Thymus (tissue), 11 donors: ENCODE data around the gene ZNF574. TPM values are rescaled to one million over a fixed set of nuclear protein-coding genes. Genes with fewer than 3 reads are reported as not detected.

Source experiments
- DNase-seq, 9 donors: peaks; one replicate each; pipeline ENCODE4 v3.0.0-alpha.2; 2013; ENCODE audit warnings: low spot score in 9 of 9, low read depth in 6 of 9, missing footprints in 1 of 9
- H3K27ac ChIP-seq, 2 donors: one replicate each; pipeline ENCODE4 v1.5.1; 2013; ENCODE audit warnings: control low read depth in 1 of 2, low read depth in 1 of 2, low read length in 1 of 2, mild to moderate bottlenecking in 1 of 2, moderate library complexity in 1 of 2
- H3K27me3 ChIP-seq, 2 donors: one replicate each; pipeline ENCODE4 v1.5.1; 2013; ENCODE audit warnings: low read length in 1 of 2; ENCODE audit not compliant: control insufficient read depth in 2 of 2, insufficient read depth in 1 of 2
- H3K36me3 ChIP-seq, 2 donors: one replicate each; pipeline ENCODE4 v1.5.1; 2013; ENCODE audit warnings: low read length in 1 of 2, mild to moderate bottlenecking in 1 of 2, moderate library complexity in 1 of 2; ENCODE audit not compliant: control insufficient read depth in 2 of 2, insufficient read depth in 2 of 2
- H3K4me1 ChIP-seq, 2 donors: one replicate each; pipeline ENCODE4 v1.5.1; 2013; ENCODE audit warnings: low read length in 2 of 2; ENCODE audit not compliant: control insufficient read depth in 2 of 2, insufficient read depth in 2 of 2
- H3K4me3 ChIP-seq, 2 donors: one replicate each; pipeline ENCODE4 v1.5.1; 2013; ENCODE audit warnings: low read length in 2 of 2, control low read depth in 1 of 2, mild to moderate bottlenecking in 1 of 2
- H3K9me3 ChIP-seq, 2 donors: one replicate each; pipeline ENCODE4 v1.5.1; 2013; ENCODE audit warnings: low read length in 1 of 2, mild to moderate bottlenecking in 1 of 2; ENCODE audit not compliant: control insufficient read depth in 2 of 2, insufficient read depth in 1 of 2
- WGBS: extraction: QIAGEN DNeasy Blood & Tissue Kit; methylation state at CpG from one replicate; pipeline ENCODE4 v1.1.7; 2013; 5-methylcytosine and 5-hydroxymethylcytosine counted together
- polyA plus RNA-seq: library from polyadenylated mRNA; stranded (reverse); fragments of 200-250 nt; gene quantifications from one replicate; pipeline ENCODE4 v1.2.3, GENCODE V29; 2013
- total RNA-seq: library from RNA; stranded (reverse); fragments of 120-200 nt; gene quantifications from one replicate; pipeline ENCODE4 v1.2.4, GENCODE V29; 2013
- donor health status: healthy.

Gene ZNF574
- total and polyA plus RNA-seq, 2 donors = 5.7 to 6.0 TPM

- no peaks in the 10 kb centered on the region for H3K36me3 ChIP-seq
These were observed 22.7 kb upstream of the ZNF574 start for GRCh38 chr19:42053037-42053935.

GRCh38 chr19:42054205-42054604 lies 21.8 kb upstream of the ZNF574 start:
- Histone ChIP-seq H3K4me1 (no peaks in the 10 kb centered on the region), H3K27ac (no peak overlapping the region), H3K27me3 (no peaks in the 10 kb centered on the region), H3K4me3 (no peak overlapping the region), H3K9me3 (no peaks in the 10 kb centered on the region), H3K36me3 (no peaks in the 10 kb centered on the region)
- DNase-seq = no peak
- 96% methylated on average over 18 of the region's 18 CpGs for whole genome bisulfite sequencing

More at GRCh38 chr19:42053037-42053935, 22.7 kb upstream of the ZNF574 start:
- Histone ChIP-seq H3K27me3 (no peaks in the 10 kb centered on the region), H3K4me3 (no peak overlapping the region), H3K4me1 (no peaks in the 10 kb centered on the region), H3K9me3 (no peaks in the 10 kb centered on the region), H3K27ac (no peak overlapping the region)
- 97% methylated on average over 17 of the region's 17 CpGs for whole genome bisulfite sequencing
- no peak for DNase-seq

- Histone ChIP-seq H3K27ac (no peak overlapping the region), H3K4me1 (no peaks in the 10 kb centered on the region), H3K36me3 (no peaks in the 10 kb centered on the region), H3K27me3 (no peaks in the 10 kb centered on the region), H3K9me3 (no peaks in the 10 kb centered on the region), H3K4me3 (no peak overlapping the region)
- WGBS = 94% methylated on average over 7 of the region's 7 CpGs
- no peak for DNase-seq
These were observed 18.1 kb upstream of the ZNF574 start for GRCh38 chr19:42057846-42058245.

- no peak overlapping the region for H3K27ac ChIP-seq
- H3K9me3 ChIP-seq = no peaks in the 10 kb centered on the region
- H3K4me3 ChIP-seq = no peak overlapping the region
- no peaks in the 10 kb centered on the region for H3K4me1 ChIP-seq
- no peaks in the 10 kb centered on the region for H3K36me3 ChIP-seq
- H3K27me3 ChIP-seq = no peaks in the 10 kb centered on the region
- DNase-seq = no peak
- WGBS = 97% methylated on average over 13 of the region's 13 CpGs
These were observed 16.8 kb upstream of the ZNF574 start for GRCh38 chr19:42059196-42059595.

- whole genome bisulfite sequencing = 94% methylated on average over 3 of the region's 3 CpGs
These were observed 15.8 kb upstream of the ZNF574 start for GRCh38 chr19:42060117-42060516.

GRCh38 chr19:42062381-42062780 lies 13.6 kb upstream of the ZNF574 start:
- Histone ChIP-seq H3K4me3 (no peak overlapping the region), H3K27me3 (peaks cover 0 to 4% of the 10 kb centered on the region in 2 donors), H3K36me3 (no peaks in the 10 kb centered on the region), H3K9me3 (no peaks in the 10 kb centered on the region), H3K4me1 (no peaks in the 10 kb centered on the region), H3K27ac (no peak overlapping the region)
- WGBS = 97% methylated on average over 16 of the region's 16 CpGs
- DNase-seq = no peak

More at GRCh38 chr19:42060117-42060516, 15.8 kb upstream of the ZNF574 start:
- H3K4me1 ChIP-seq = no peaks in the 10 kb centered on the region
- no peak overlapping the region for H3K27ac ChIP-seq
- H3K27me3 ChIP-seq = no peaks in the 10 kb centered on the region
- H3K4me3 ChIP-seq = no peak overlapping the region
- no peaks in the 10 kb centered on the region for H3K36me3 ChIP-seq
- no peaks in the 10 kb centered on the region for H3K9me3 ChIP-seq
- no peak for DNase-seq

GRCh38 chr19:42064432-42064831 lies 11.5 kb upstream of the ZNF574 start:
- Histone ChIP-seq H3K36me3 (no peaks in the 10 kb centered on the region), H3K9me3 (no peaks in the 10 kb centered on the region), H3K4me3 (no peak overlapping the region), H3K27me3 (peaks cover 0 to 22% of the 10 kb centered on the region in 2 donors), H3K4me1 (peaks cover 0 to 6% of the 10 kb centered on the region in 2 donors), H3K27ac (no peak overlapping the region)
- WGBS = 97% methylated on average over 6 of the region's 6 CpGs
- no peak for DNase-seq

GRCh38 chr19:42065051-42065450 lies 10.9 kb upstream of the ZNF574 start:
- Histone ChIP-seq H3K27ac (no peak overlapping the region), H3K4me3 (no peak overlapping the region), H3K27me3 (peaks cover 5 to 28% of the 10 kb centered on the region in 2 donors), H3K9me3 (no peaks in the 10 kb centered on the region), H3K36me3 (no peaks in the 10 kb centered on the region), H3K4me1 (peaks cover 5 to 13% of the 10 kb centered on the region in 2 donors)
- WGBS = 96% methylated on average over 13 of the region's 13 CpGs
- no peak for DNase-seq

- Histone ChIP-seq H3K4me3 (no peak overlapping the region), H3K27me3 (peaks cover 5 to 33% of the 10 kb centered on the region in 2 donors), H3K36me3 (no peaks in the 10 kb centered on the region), H3K27ac (no peak overlapping the region), H3K4me1 (peaks cover 7 to 17% of the 10 kb centered on the region in 2 donors), H3K9me3 (no peaks in the 10 kb centered on the region)
- WGBS = 97% methylated on average over 9 of the region's 9 CpGs
- no peak for DNase-seq
These were observed 10.5 kb upstream of the ZNF574 start for GRCh38 chr19:42065511-42065910.
